ENCODE measurements around the gene LIF.

LIF gene

GRCh38 chr22:30249049-30250038 lies 2.8 kb upstream of the LIF start:
- H3K36me3 ChIP-seq (ENCODE audit: insufficient read depth, low read length), result no peaks in the 10 kb centered on the region
- WGBS, result 77% methylated on average over 27 of the region's 27 CpGs
- no peak overlapping the region for H3K4me3 ChIP-seq (ENCODE audit: low read length)
- peaks cover 5% of the 10 kb centered on the region for H3K27me3 ChIP-seq (ENCODE audit: insufficient read depth, low read length)
- H3K9me3 ChIP-seq (ENCODE audit: insufficient read depth, low read depth, low read length), result no peaks in the 10 kb centered on the region
- H3K9ac ChIP-seq (ENCODE audit: low read depth, low read length), result no peak overlapping the region
- no peak overlapping the region for H3K27ac ChIP-seq (ENCODE audit: low read depth, low read length)
- peaks cover 14% of the 10 kb centered on the region; the same call in 1 of the 2 replicates for H3K4me1 ChIP-seq (ENCODE audit: insufficient read depth, low read length)

- Histone ChIP-seq H3K36me3 (ENCODE audit: insufficient read depth, low read length) (peaks cover 6% of the 10 kb centered on the region; the same call in 1 of the 2 replicates), H3K27ac (ENCODE audit: low read depth, low read length) (no peak overlapping the region), H3K4me3 (ENCODE audit: low read length) (no peak overlapping the region), H3K27me3 (ENCODE audit: insufficient read depth, low read length) (peaks cover 5% of the 10 kb centered on the region), H3K4me1 (ENCODE audit: insufficient read depth, low read length) (peaks cover 14% of the 10 kb centered on the region; the same call in 1 of the 2 replicates), H3K9me3 (ENCODE audit: insufficient read depth, low read depth, low read length) (no peaks in the 10 kb centered on the region), H3K9ac (ENCODE audit: low read depth, low read length) (no peak overlapping the region)
- 87% methylated on average over 6 of the region's 6 CpGs for WGBS
Observed at GRCh38 chr22:30248484-30248883, 1.9 kb upstream of the LIF start.

GRCh38 chr22:30247974-30248373 lies 1.4 kb upstream of the LIF start:
- no peak overlapping the region for H3K9ac ChIP-seq (ENCODE audit: low read depth, low read length)
- H3K9me3 ChIP-seq (ENCODE audit: insufficient read depth, low read depth, low read length), result no peaks in the 10 kb centered on the region
- peaks cover 14% of the 10 kb centered on the region; the same call in 1 of the 2 replicates for H3K4me1 ChIP-seq (ENCODE audit: insufficient read depth, low read length)
- no peak overlapping the region for H3K27ac ChIP-seq (ENCODE audit: low read depth, low read length)
- H3K27me3 ChIP-seq (ENCODE audit: insufficient read depth, low read length), result peaks cover 5% of the 10 kb centered on the region
- H3K4me3 ChIP-seq (ENCODE audit: low read length), result no peak overlapping the region
- peaks cover 10% of the 10 kb centered on the region; the same call in 1 of the 2 replicates for H3K36me3 ChIP-seq (ENCODE audit: insufficient read depth, low read length)
- WGBS, result 88% methylated on average over 12 of the region's 12 CpGs

GRCh38 chr22:30247561-30247960 lies 1.0 kb upstream of the LIF start:
- Histone ChIP-seq H3K36me3 (ENCODE audit: insufficient read depth, low read length) (peaks cover 10% of the 10 kb centered on the region; the same call in 1 of the 2 replicates), H3K27me3 (ENCODE audit: insufficient read depth, low read length) (peaks cover 5% of the 10 kb centered on the region), H3K4me1 (ENCODE audit: insufficient read depth, low read length) (peaks cover 14% of the 10 kb centered on the region; the same call in 1 of the 2 replicates), H3K27ac (ENCODE audit: low read depth, low read length) (no peak overlapping the region), H3K9ac (ENCODE audit: low read depth, low read length) (no peak overlapping the region), H3K4me3 (ENCODE audit: low read length) (0 out of 2 replicates have a peak overlapping the region, but pooled peaks have one; percentile 87), H3K9me3 (ENCODE audit: insufficient read depth, low read depth, low read length) (no peaks in the 10 kb centered on the region)
- 87% methylated on average over 11 of the region's 11 CpGs for WGBS

GRCh38 chr22:30246814-30247376 lies 336 bp upstream of the LIF start:
- peak overlapping the region; percentile 87 for H3K4me3 ChIP-seq (ENCODE audit: low read length)
- H3K27ac ChIP-seq (ENCODE audit: low read depth, low read length), result no peak overlapping the region
- peaks cover 14% of the 10 kb centered on the region; the same call in 1 of the 2 replicates for H3K4me1 ChIP-seq (ENCODE audit: insufficient read depth, low read length)
- H3K36me3 ChIP-seq (ENCODE audit: insufficient read depth, low read length), result peaks cover 10% of the 10 kb centered on the region; the same call in 1 of the 2 replicates
- 36% methylated on average over 15 of the region's 15 CpGs for WGBS
- peaks cover 5% of the 10 kb centered on the region for H3K27me3 ChIP-seq (ENCODE audit: insufficient read depth, low read length)
- H3K9ac ChIP-seq (ENCODE audit: low read depth, low read length), result peak overlapping the region; percentile 78; the same call in 1 of the 2 replicates
- H3K9me3 ChIP-seq (ENCODE audit: insufficient read depth, low read depth, low read length), result no peaks in the 10 kb centered on the region

GRCh38 chr22:30245181-30245984 lies 1.2 kb downstream of the LIF start:
- H3K9ac ChIP-seq (ENCODE audit: low read depth, low read length), result peak overlapping the region; percentile 78
- WGBS, result 31% methylated on average over 11 of the region's 15 CpGs
- H3K27me3 ChIP-seq (ENCODE audit: insufficient read depth, low read length), result peaks cover 5% of the 10 kb centered on the region

GRCh38 chr22:30244641-30245040 lies 1.9 kb downstream of the LIF start:
- Histone ChIP-seq H3K4me1 (ENCODE audit: insufficient read depth, low read length) (peaks cover 14% of the 10 kb centered on the region; the same call in 1 of the 2 replicates), H3K27ac (ENCODE audit: low read depth, low read length) (no peak overlapping the region), H3K9me3 (ENCODE audit: insufficient read depth, low read depth, low read length) (no peaks in the 10 kb centered on the region), H3K4me3 (ENCODE audit: low read length) (no peak overlapping the region), H3K9ac (ENCODE audit: low read depth, low read length) (no peak overlapping the region), H3K27me3 (ENCODE audit: insufficient read depth, low read length) (peaks cover 5% of the 10 kb centered on the region), H3K36me3 (ENCODE audit: insufficient read depth, low read length) (peaks cover 10% of the 10 kb centered on the region; the same call in 1 of the 2 replicates)
- 93% methylated on average over 5 of the region's 5 CpGs for WGBS

More at GRCh38 chr22:30245181-30245984, 1.2 kb downstream of the LIF start:
- Histone ChIP-seq H3K27ac (ENCODE audit: low read depth, low read length) (no peak overlapping the region), H3K4me1 (ENCODE audit: insufficient read depth, low read length) (peaks cover 14% of the 10 kb centered on the region; the same call in 1 of the 2 replicates), H3K36me3 (ENCODE audit: insufficient read depth, low read length) (peaks cover 10% of the 10 kb centered on the region; the same call in 1 of the 2 replicates), H3K9me3 (ENCODE audit: insufficient read depth, low read depth, low read length) (no peaks in the 10 kb centered on the region), H3K4me3 (ENCODE audit: low read length) (peak overlapping the region; percentile 87)

- 92% methylated on average over 10 of the region's 10 CpGs for WGBS
- Histone ChIP-seq H3K36me3 (ENCODE audit: insufficient read depth, low read length) (peaks cover 10% of the 10 kb centered on the region; the same call in 1 of the 2 replicates), H3K27me3 (ENCODE audit: insufficient read depth, low read length) (peaks cover 5% of the 10 kb centered on the region), H3K9ac (ENCODE audit: low read depth, low read length) (no peak overlapping the region), H3K9me3 (ENCODE audit: insufficient read depth, low read depth, low read length) (no peaks in the 10 kb centered on the region), H3K4me1 (ENCODE audit: insufficient read depth, low read length) (peaks cover 14% of the 10 kb centered on the region; the same call in 1 of the 2 replicates), H3K4me3 (ENCODE audit: low read length) (no peak overlapping the region), H3K27ac (ENCODE audit: low read depth, low read length) (no peak overlapping the region)
Observed at GRCh38 chr22:30244066-30244465, 2.5 kb downstream of the LIF start.

- 94% methylated on average over 22 of the region's 22 CpGs for WGBS
- Histone ChIP-seq H3K4me1 (ENCODE audit: insufficient read depth, low read length) (peaks cover 17% of the 10 kb centered on the region; the same call in 1 of the 2 replicates), H3K36me3 (ENCODE audit: insufficient read depth, low read length) (peaks cover 10% of the 10 kb centered on the region; the same call in 1 of the 2 replicates), H3K27ac (ENCODE audit: low read depth, low read length) (no peak overlapping the region), H3K4me3 (ENCODE audit: low read length) (no peak overlapping the region), H3K27me3 (ENCODE audit: insufficient read depth, low read length) (peaks cover 5% of the 10 kb centered on the region), H3K9me3 (ENCODE audit: insufficient read depth, low read depth, low read length) (no peaks in the 10 kb centered on the region), H3K9ac (ENCODE audit: low read depth, low read length) (no peak overlapping the region)
Observed at GRCh38 chr22:30243661-30244060, 2.9 kb downstream of the LIF start.

- Histone ChIP-seq H3K9me3 (ENCODE audit: insufficient read depth, low read depth, low read length) (no peaks in the 10 kb centered on the region), H3K4me3 (ENCODE audit: low read length) (no peak overlapping the region), H3K27ac (ENCODE audit: low read depth, low read length) (no peak overlapping the region), H3K36me3 (ENCODE audit: insufficient read depth, low read length) (peaks cover 10% of the 10 kb centered on the region; the same call in 1 of the 2 replicates), H3K27me3 (ENCODE audit: insufficient read depth, low read length) (no peaks in the 10 kb centered on the region; the same call in 1 of the 2 replicates), H3K4me1 (ENCODE audit: insufficient read depth, low read length) (peaks cover 19% of the 10 kb centered on the region), H3K9ac (ENCODE audit: low read depth, low read length) (no peak overlapping the region)
- 95% methylated on average over 12 of the region's 15 CpGs for WGBS
Observed at GRCh38 chr22:30241576-30242371, 4.8 kb downstream of the LIF start.
